HepG2 (cell line): ENCODE data around the gene LAMP1. TPM values are rescaled to one million over a fixed set of nuclear protein-coding genes. Genes with fewer than 3 reads are reported as not detected.

Experiments used
- DZIP1 ChIP-seq: sonication (generic); formaldehyde crosslinking; IDR thresholded peaks from 2 replicates; pipeline ENCODE4 v1.5.0; 2020; ENCODE audit warnings: mild to moderate bottlenecking, missing genetic modification reagents
- FOXC1 ChIP-seq: sonication (generic); formaldehyde crosslinking; IDR thresholded peaks from 2 replicates; pipeline ENCODE4 v1.8.0; 2022; ENCODE audit warnings: mild to moderate bottlenecking, missing genetic modification reagents, borderline replicate concordance
- HCFC1 ChIP-seq: fragments of 150-350 bp; IDR thresholded peaks from 2 replicates; pipeline ENCODE4 v1.6.1; 2014; ENCODE audit warnings: low read depth, low read length
- KDM1A ChIP-seq: IDR thresholded peaks from 2 replicates; pipeline ENCODE4 v1.6.1; 2016; ENCODE audit warnings: missing compliant biosample characterization
- NKX3-1 ChIP-seq: sonication (generic); formaldehyde crosslinking; IDR thresholded peaks from 2 replicates; pipeline ENCODE4 v1.5.0; 2020; ENCODE audit warnings: missing genetic modification reagents
- ONECUT2 ChIP-seq: sonication (generic); formaldehyde crosslinking; IDR thresholded peaks from 2 replicates; pipeline ENCODE4 v1.4.0; 2020; ENCODE audit warnings: missing genetic modification reagents
- U2AF1 ChIP-seq: fragments of 200-400 bp; formaldehyde crosslinking; optimal IDR thresholded peaks from 2 replicates; pipeline ENCODE3; 2017; ENCODE audit warnings: mild to moderate bottlenecking, low read depth, low read length
- ZBTB1 ChIP-seq: sonication (generic); formaldehyde crosslinking; IDR thresholded peaks from 2 replicates; pipeline ENCODE4 v1.4.0; 2020; ENCODE audit warnings: missing genetic modification reagents, borderline replicate concordance
- ZBTB20 ChIP-seq: sonication (generic); formaldehyde crosslinking; IDR thresholded peaks from 2 replicates; pipeline ENCODE4 v1.8.1; 2023; ENCODE audit warnings: missing genetic modification reagents, low read depth, mild to moderate bottlenecking, borderline replicate concordance
- ZBTB8A ChIP-seq: sonication (generic); formaldehyde crosslinking; IDR thresholded peaks from 2 replicates; pipeline ENCODE4 v1.4.0; 2020; ENCODE audit warnings: mild to moderate bottlenecking, low read depth, missing genetic modification reagents, borderline replicate concordance
- ZIK1 ChIP-seq: sonication (generic); formaldehyde crosslinking; IDR thresholded peaks from 2 replicates; pipeline ENCODE4 v1.5.0; 2020; ENCODE audit warnings: mild to moderate bottlenecking, low read depth, missing genetic modification reagents, borderline replicate concordance
- ZKSCAN1 ChIP-seq: fragments of 150-350 bp; IDR thresholded peaks from 2 replicates; pipeline ENCODE4 v1.6.1; 2014; ENCODE audit warnings: low read length
- ZNF24 ChIP-seq: fragments of 450-650 bp; IDR thresholded peaks from 2 replicates; pipeline ENCODE4 v1.6.1; 2017; ENCODE audit warnings: antibody characterized with exemption, mild to moderate bottlenecking
- ZNF329 ChIP-seq: sonication (generic); formaldehyde crosslinking; IDR thresholded peaks from 2 replicates; pipeline ENCODE4 v1.9.0; 2021; ENCODE audit warnings: low read depth, mild to moderate bottlenecking, missing genetic modification reagents
- ZNF333 ChIP-seq: sonication (generic); formaldehyde crosslinking; IDR thresholded peaks from 2 replicates; pipeline ENCODE4 v1.4.0; 2020; ENCODE audit warnings: mild to moderate bottlenecking, missing genetic modification reagents, borderline replicate concordance
- ZNF430 ChIP-seq: sonication (generic); formaldehyde crosslinking; IDR thresholded peaks from 2 replicates; pipeline ENCODE4 v1.9.0; 2021; ENCODE audit warnings: mild to moderate bottlenecking, missing genetic modification reagents
- ZNF883 ChIP-seq: sonication (generic); formaldehyde crosslinking; IDR thresholded peaks from 2 replicates; pipeline ENCODE4 v1.5.1; 2020; ENCODE audit warnings: mild to moderate bottlenecking, missing genetic modification reagents; ENCODE audit errors: not compliant biosample characterization
- ZZZ3 ChIP-seq: sonication (generic); formaldehyde crosslinking; IDR thresholded peaks from 2 replicates; pipeline ENCODE4 v1.4.0; 2020; ENCODE audit warnings: missing genetic modification reagents, mild to moderate bottlenecking, borderline replicate concordance
- polyA plus RNA-seq, 8 experiments: library from polyadenylated mRNA; depleted of rRNA in 3 of 8; stranded (reverse) in 7 of 8; unstranded in 1 of 8; fragments of >200 nt; fragmentation: Illumina TruSeq in 4 of 8; extraction: Trizol in 4 of 8; gene quantifications; 2 replicates each; pipeline versions ENCODE4 v1.2.1 to v1.2.3, GENCODE V29; 2011 to 2016; ENCODE audit warnings: low read depth in 4 of 8, missing spikeins in 1 of 8, mixed read lengths in 1 of 8; ENCODE audit not compliant: insufficient read depth in 1 of 8
- total RNA-seq, 5 experiments: library from RNA; depleted of rRNA; stranded (reverse); fragments of >200 nt; fragmentation: Illumina TruSeq; extraction: Trizol; gene quantifications; 2 replicates each; pipeline ENCODE4 v1.2.3, GENCODE V29; 2016; ENCODE audit warnings: low read depth in 1 of 5
- TF ChIP-seq, protein P1 (sequence below): sonication (generic); formaldehyde crosslinking; IDR thresholded peaks from 2 replicates; pipeline ENCODE4 v1.8.1; 2023; ENCODE audit warnings: mild to moderate bottlenecking, moderate library complexity, missing genetic modification reagents
- TF ChIP-seq, protein P2 (sequence below): sonication (generic); formaldehyde crosslinking; IDR thresholded peaks from 2 replicates; pipeline ENCODE4 v1.4.0; 2020; ENCODE audit warnings: missing genetic modification reagents
- TF ChIP-seq, protein P3 (sequence below): sonication (generic); formaldehyde crosslinking; IDR thresholded peaks from 2 replicates; pipeline ENCODE4 v1.8.0; 2022; ENCODE audit warnings: mild to moderate bottlenecking, missing genetic modification reagents, moderate library complexity
- TF ChIP-seq, protein P4 (sequence below): sonication (generic); formaldehyde crosslinking; IDR thresholded peaks from 2 replicates; pipeline ENCODE4 v1.4.0; 2020; ENCODE audit warnings: missing genetic modification reagents

The LAMP1 gene
- total and polyA plus RNA-seq, 2 of the 13 experiments (the other 11 are each of a cell fraction or from before 2014, with no cell fraction given) = 103 to 112 TPM

DNA sequence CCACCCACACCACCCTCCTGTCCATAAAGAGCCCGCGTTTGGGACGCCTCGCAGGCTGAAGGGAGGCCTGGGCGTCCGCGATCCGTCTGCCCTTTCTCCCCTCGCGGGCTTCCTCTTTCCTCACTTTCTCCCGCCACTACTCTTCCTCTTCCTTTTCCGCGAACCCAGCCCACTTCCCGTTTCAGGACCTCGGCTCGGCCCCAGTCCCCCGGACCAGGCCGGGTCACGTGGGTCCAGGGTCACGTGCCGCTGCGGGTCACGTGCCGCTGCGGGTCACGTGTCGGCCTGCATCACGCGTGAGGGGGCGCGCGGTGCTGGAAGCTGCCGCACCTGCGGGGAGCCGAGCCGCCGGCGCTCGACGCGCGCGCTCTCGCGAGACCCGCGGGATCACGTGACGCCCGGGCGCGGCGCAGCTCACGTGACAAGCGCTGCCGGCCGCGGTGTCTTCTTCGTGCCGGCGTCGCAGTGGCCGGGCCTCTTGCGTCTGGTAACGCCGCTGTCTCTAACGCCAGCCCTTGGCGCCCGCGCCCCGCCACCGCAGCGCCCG lies at the start of gene LAMP1 (continued):
- TF ChIP-seq, protein P1, sequence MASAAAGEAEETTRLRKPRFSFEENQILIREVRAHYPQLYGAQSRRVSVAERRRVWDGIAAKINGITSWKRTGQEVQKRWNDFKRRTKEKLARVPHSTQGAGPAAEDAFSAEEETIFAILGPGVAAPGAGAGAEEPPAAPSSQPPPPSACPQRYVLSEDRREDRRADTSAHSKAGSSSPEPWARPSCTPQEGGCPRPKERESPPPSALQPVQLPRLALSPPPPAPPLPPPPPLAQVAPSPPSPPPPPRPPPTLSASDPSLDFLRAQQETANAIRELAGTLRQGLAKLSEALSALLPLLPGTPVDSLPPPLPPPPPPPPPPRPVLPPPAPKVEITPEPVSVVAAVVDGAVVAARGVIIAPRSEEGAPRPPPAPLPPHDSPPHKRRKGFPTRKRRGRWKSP (CRISPR knock-in tag) = 0 out of 2 replicates have a peak, but pooled peaks have one; percentile 55
- TF ChIP-seq ONECUT2 (CRISPR knock-in tag) (no peak), HCFC1 (peak; percentile 67), ZZZ3 (CRISPR knock-in tag) (peak; percentile 92; the same call in 1 of the 2 replicates), ZIK1 (CRISPR knock-in tag) (peak; percentile 93; the same call in 1 of the 2 replicates), ZNF333 (CRISPR knock-in tag) (peak; percentile 96), NKX3-1 (CRISPR knock-in tag) (peak; percentile 65; the same call in 1 of the 2 replicates), ZBTB8A (no peak), ZNF24 (peak; percentile 83), ZNF430 (CRISPR knock-in tag) (peak; percentile 88), KDM1A (peak; percentile 51; the same call in 1 of the 2 replicates), U2AF1 (peak; percentile 61), ZBTB1 (CRISPR knock-in tag) (peak; percentile 93; the same call in 1 of the 2 replicates), ZNF329 (peak; percentile 88), DZIP1 (CRISPR knock-in tag) (peak; percentile 90), ZKSCAN1 (no peak), ZBTB20 (CRISPR knock-in tag) (peak; percentile 76), ZNF883 (CRISPR knock-in tag) (peak; percentile 92), FOXC1 (CRISPR knock-in tag) (peak; percentile 95)
- TF ChIP-seq, protein P2, sequence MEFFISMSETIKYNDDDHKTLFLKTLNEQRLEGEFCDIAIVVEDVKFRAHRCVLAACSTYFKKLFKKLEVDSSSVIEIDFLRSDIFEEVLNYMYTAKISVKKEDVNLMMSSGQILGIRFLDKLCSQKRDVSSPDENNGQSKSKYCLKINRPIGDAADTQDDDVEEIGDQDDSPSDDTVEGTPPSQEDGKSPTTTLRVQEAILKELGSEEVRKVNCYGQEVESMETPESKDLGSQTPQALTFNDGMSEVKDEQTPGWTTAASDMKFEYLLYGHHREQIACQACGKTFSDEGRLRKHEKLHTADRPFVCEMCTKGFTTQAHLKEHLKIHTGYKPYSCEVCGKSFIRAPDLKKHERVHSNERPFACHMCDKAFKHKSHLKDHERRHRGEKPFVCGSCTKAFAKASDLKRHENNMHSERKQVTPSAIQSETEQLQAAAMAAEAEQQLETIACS (CRISPR knock-in tag) = peak; percentile 92
- TF ChIP-seq, protein P3, sequence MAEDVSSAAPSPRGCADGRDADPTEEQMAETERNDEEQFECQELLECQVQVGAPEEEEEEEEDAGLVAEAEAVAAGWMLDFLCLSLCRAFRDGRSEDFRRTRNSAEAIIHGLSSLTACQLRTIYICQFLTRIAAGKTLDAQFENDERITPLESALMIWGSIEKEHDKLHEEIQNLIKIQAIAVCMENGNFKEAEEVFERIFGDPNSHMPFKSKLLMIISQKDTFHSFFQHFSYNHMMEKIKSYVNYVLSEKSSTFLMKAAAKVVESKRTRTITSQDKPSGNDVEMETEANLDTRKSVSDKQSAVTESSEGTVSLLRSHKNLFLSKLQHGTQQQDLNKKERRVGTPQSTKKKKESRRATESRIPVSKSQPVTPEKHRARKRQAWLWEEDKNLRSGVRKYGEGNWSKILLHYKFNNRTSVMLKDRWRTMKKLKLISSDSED (CRISPR knock-in tag) = no peak
- TF ChIP-seq, protein P4, sequence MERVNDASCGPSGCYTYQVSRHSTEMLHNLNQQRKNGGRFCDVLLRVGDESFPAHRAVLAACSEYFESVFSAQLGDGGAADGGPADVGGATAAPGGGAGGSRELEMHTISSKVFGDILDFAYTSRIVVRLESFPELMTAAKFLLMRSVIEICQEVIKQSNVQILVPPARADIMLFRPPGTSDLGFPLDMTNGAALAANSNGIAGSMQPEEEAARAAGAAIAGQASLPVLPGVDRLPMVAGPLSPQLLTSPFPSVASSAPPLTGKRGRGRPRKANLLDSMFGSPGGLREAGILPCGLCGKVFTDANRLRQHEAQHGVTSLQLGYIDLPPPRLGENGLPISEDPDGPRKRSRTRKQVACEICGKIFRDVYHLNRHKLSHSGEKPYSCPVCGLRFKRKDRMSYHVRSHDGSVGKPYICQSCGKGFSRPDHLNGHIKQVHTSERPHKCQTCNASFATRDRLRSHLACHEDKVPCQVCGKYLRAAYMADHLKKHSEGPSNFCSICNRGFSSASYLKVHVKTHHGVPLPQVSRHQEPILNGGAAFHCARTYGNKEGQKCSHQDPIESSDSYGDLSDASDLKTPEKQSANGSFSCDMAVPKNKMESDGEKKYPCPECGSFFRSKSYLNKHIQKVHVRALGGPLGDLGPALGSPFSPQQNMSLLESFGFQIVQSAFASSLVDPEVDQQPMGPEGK (CRISPR knock-in tag) = peak; percentile 91
